RKO (cell line): ENCODE results near the gene TMEM248.
"Not testable (repeated sequence)": the region's sequence is repeated elsewhere in the genome, so short reads cannot be mapped to it uniquely, and the experiment has no call there.

Experiments
- DNase-seq: peaks from one replicate; pipeline ENCODE4 v3.0.0-alpha.2; 2016; ENCODE audit warnings: low spot score

The TMEM248 gene

GRCh38 chr7:66950763-66951162, 29.7 kb downstream of the TMEM248 start:
- no peak for DNase-seq

GRCh38 chr7:66952343-66953043, 31.5 kb downstream of the TMEM248 start:
- DNase-seq = peak; percentile 15

GRCh38 chr7:66953044-66953427, 32.0 kb downstream of the TMEM248 start:
- no peak for DNase-seq

- DNase-seq = no peak
These were observed 36.7 kb downstream of the TMEM248 start for GRCh38 chr7:66957595-66958290.

- DNase-seq = no peak
These were observed 37.7 kb downstream of the TMEM248 start for GRCh38 chr7:66958538-66959350.

- no peak for DNase-seq
These were observed 39.2 kb downstream of the TMEM248 start for GRCh38 chr7:66960192-66960591.

GRCh38 chr7:66961096-66961495, 40.1 kb downstream of the TMEM248 start:
- DNase-seq = no peak

- no peak for DNase-seq
These were observed 43.4 kb downstream of the TMEM248 start for GRCh38 chr7:66964411-66964810.

GRCh38 chr7:66967029-66967428, 46.0 kb downstream of the TMEM248 start:
- no peak for DNase-seq

GRCh38 chr7:66969001-66969400, 48.0 kb downstream of the TMEM248 start:
- not testable (repeated sequence) for DNase-seq

GRCh38 chr7:66970310-66970709, 49.3 kb downstream of the TMEM248 start:
- no peak for DNase-seq

- DNase-seq = peak; percentile 22
These were observed 54.1 kb downstream of the TMEM248 start for GRCh38 chr7:66974986-66975590.

GRCh38 chr7:66978312-66978711, 57.3 kb downstream of the TMEM248 start:
- not testable (repeated sequence) for DNase-seq

- not testable (repeated sequence) for DNase-seq
These were observed 58.0 kb downstream of the TMEM248 start for GRCh38 chr7:66979013-66979412.

- DNase-seq = not testable (repeated sequence)
These were observed 59.3 kb downstream of the TMEM248 start for GRCh38 chr7:66980336-66980735.

- not testable (repeated sequence) for DNase-seq
These were observed 68.5 kb downstream of the TMEM248 start for GRCh38 chr7:66989552-66989951.

- not testable (repeated sequence) for DNase-seq
These were observed 73.0 kb downstream of the TMEM248 start for GRCh38 chr7:66994051-66994450.

GRCh38 chr7:66994691-66995049, 73.6 kb downstream of the TMEM248 start:
- peak; percentile 91 for DNase-seq

GRCh38 chr7:66995050-66995776, 74.2 kb downstream of the TMEM248 start, which contains the start of gene SBDS:
Gene SBDS, minus strand, starts transcription at chr7:66995586. Its CDS starts 169 bp downstream, at chr7:66995417.
- peak; percentile 98 for DNase-seq

- DNase-seq = peak; percentile 97
These were observed 75.6 kb downstream of the TMEM248 start, which contains the start of gene TYW1 for GRCh38 chr7:66996444-66997191. Gene TYW1, plus strand, starts transcription at chr7:66996833. Its CDS starts 146 bp downstream, at chr7:66996979.
